Raji (cell line): Measurements from ENCODE around the gene FAM184B.

Experiments used
- POLR2A ChIP-seq: IDR thresholded peaks from 2 replicates; pipeline ENCODE4 v1.6.1; 2011; ENCODE audit warnings: low read depth, low read length, control low read depth; ENCODE audit not compliant: insufficient read depth

The FAM184B gene

DNA sequence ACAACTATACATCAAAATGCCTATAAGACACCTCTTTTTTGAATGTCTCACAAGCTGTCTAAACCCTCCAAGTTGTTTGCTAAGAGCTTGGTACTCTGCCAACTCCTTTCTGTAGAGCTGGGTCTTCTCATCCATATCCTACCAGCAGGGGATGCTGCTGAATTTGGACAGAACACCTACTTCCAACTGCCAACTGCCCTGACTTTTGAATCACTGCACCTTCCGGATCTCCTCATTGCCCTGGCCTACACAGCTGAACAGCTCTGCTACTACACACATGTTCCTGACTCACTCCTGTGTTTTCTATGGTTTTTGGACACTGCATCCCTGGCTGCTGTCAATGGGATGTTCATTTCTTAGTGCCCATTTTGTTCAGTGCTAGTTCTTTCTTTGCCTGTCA, 18.7 kb downstream of the FAM184B start:
- no peak for TF ChIP-seq POLR2A

- no peak for TF ChIP-seq POLR2A
Observed at GRCh38 chr4:17761062-17761461, 20.4 kb downstream of the FAM184B start.

DNA sequence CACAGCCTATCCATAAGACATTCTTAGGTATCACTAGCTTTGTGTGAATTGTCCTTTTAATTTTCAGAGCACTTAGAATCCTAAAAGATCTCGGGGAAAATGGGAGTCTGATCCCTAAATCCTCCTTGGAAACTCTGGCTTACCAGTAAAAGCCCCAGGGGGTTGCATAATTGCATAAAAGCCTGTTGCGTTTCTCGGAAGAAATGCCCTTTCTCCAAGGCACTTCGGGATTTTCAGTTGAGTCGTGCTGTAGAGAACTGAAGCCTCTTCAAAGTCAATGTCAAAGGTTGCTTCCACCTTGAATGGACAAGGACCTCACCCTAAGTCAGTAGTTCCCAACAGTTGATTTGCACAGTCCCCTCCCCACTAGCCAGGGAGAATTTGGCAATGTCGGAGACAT, 20.8 kb downstream of the FAM184B start:
- no peak for TF ChIP-seq POLR2A

GRCh38 chr4:17758485-17758884, 22.9 kb downstream of the FAM184B start:
- TF ChIP-seq POLR2A = no peak

GRCh38 chr4:17757621-17758020, 23.8 kb downstream of the FAM184B start:
- no peak for TF ChIP-seq POLR2A

- TF ChIP-seq POLR2A = no peak
Observed at GRCh38 chr4:17753646-17754045, 27.8 kb downstream of the FAM184B start.

DNA sequence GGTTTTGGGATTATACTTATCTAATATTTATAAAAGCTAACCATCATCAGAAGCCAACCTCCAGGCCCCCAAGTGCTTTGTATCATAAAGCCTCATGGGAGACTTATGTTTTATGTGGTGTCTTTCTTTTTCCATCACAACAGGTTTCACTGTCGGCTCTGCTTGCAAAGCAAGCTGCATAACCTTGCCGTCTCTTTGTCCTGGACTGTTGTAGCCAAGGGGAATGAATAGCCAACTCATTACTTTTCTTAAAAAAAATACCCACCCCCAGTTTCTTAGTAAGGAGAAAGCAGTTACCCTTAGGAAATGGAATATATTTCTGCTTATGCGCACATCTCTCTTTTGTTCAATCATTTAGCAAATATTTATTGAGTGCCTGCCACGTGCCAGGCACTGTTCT, 40.7 kb downstream of the FAM184B start:
- TF ChIP-seq POLR2A = no peak

DNA sequence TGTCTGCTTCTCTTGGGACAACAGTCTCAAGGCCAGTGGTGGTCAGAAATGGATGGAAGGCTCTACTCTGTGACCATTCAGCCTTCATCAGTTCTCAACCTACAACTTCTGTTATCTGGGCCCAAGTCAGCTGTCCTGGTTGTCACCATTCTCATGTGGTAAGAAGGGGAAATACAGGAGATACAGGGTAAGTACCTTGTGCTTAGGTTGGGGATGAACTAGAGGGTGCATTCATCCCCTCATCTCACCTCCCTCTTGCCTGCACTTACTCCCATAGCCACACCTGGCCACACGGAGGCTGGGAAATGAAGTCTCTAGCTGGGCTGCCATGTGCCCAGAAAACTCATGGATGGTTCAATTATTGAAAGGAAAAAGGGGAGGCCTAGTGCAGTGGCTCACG, 44.9 kb downstream of the FAM184B start:
- no peak for TF ChIP-seq POLR2A

DNA sequence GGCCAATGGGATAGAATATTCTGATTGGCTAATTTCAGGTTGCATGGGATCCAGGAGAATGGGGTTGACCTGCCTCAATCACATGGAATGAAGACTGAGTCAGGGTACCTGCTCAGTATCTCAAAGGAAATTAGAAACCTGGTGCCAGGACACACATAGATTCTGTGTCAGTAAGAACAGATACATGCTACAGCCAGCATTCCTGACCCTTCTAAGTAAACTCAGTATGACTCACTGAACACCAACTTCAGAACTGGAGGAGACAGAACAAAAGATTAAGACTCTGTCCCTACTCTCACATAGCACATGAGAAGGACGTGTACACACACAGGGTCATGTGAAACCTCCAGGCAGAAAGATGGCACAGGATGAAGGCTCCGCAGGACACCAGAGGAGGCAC, 54.5 kb downstream of the FAM184B start:
- TF ChIP-seq POLR2A = no peak

GRCh38 chr4:17723648-17724047, 57.8 kb downstream of the FAM184B start:
- no peak for TF ChIP-seq POLR2A

DNA sequence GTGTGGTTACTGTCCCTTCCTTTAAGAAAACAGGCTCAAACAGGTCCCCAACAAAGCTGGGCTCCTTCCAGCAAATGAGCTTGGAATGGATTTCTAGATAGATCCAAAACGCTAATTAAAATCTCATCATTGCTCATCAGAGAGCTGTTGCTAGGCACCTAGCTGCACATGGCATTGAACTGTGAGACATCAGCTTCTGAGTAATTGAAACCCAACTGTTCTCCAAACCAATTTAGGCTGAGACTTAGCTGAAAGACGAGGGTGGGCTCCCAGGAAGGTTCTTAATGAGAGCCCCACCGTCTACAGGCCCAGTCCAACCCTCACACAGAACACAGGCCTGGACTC, 59.1 kb downstream of the FAM184B start:
- TF ChIP-seq POLR2A = no peak

- no peak for TF ChIP-seq POLR2A
Observed at GRCh38 chr4:17721496-17722355, 59.7 kb downstream of the FAM184B start.

- no peak for TF ChIP-seq POLR2A
Observed at GRCh38 chr4:17719106-17719505, 62.3 kb downstream of the FAM184B start.

- no peak for TF ChIP-seq POLR2A
Observed at GRCh38 chr4:17718471-17718870, 63.0 kb downstream of the FAM184B start.

DNA sequence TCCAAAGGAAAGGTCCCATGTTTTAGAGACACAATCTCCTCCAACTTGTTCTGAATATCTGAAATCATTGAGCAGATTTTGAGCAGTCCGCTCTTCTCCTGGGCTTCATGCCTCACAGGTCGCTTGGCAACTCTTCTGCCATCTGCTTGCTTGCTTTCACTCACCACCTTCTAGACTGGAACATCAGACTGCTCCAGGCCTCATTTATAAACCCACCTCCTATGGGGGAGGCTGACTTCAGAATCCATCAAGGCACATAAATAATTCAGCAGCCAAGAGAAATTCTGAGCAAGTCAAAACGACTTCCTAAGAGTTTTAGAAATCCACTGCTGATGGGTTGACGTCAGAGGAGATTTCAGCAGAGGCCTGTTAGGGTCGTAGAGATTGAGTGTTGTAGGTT, 64.1 kb downstream of the FAM184B start:
- TF ChIP-seq POLR2A = no peak

DNA sequence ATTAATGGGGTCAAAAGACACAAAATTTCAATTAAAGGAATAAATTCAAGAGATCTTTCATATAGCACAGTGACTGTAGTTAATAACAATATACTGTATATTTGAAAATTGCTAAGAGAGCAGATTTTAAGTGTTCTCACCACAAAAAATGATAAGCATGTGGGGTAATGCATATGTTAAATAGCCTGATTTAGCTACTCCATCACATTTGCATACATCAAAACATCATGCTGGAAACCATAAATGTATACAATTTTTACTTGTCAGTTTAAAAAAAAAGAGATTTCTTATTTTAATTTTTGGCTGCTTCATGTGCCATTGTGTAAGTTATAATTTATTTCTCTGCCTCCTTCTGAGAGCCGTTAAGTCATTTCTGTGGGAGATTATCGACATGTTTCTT, 65.9 kb downstream of the FAM184B start:
- no peak for TF ChIP-seq POLR2A

DNA sequence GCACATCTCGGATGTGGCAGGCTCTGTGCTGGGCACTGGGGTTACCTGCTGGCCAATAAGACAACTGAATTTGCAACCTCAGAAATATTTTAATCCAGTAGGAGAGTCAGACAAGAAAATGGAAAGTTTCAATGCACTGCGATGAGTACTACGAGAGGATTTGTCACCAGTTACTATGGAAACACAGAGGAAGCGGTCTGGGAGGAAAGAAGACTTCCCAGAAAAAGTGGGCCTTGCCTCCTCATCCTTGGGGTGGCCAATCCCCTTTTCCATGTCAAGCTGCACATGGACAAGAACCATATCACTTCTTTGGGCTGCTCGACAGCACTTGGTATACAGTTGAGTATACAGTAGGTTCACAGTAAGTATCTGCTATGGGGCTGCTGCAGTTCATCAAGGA, 67.6 kb downstream of the FAM184B start:
- TF ChIP-seq POLR2A = no peak

DNA sequence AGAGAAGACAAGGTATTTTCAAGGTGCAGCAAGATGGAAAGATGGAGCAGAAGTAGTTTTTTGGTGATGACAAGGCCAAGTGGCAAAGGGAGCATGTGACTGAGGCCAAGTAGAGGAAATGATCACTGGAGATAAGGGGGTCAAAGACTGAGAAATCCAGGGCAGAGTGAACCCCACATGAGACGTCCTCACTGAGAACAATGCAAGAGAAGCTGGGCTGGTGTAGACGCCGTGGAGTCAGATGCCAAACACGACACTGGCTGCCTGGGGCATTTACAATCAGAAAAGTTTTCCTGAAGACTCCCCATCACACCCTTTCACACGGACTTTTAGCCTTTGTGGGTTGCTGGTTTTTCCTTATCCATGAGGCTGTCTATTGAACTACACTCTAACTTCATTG, 69.3 kb downstream of the FAM184B start:
- no peak for TF ChIP-seq POLR2A

DNA sequence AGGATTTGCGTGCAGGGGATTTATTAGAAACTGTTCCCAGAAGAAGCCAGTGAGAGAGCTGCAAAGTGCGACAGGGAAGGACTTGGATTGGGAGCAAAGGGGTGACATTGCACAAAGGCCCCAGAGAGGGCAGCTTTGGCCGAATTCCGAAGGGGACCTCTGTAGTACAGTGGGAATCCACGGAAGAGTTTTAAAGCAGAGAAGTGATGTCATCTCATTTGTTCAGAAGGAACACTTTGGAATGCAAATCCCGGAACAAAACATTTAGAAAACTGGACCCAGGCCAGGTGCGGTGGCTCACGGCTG, 71.7 kb downstream of the FAM184B start:
- TF ChIP-seq POLR2A = no peak
